HUES48 (cell line): ENCODE data around the gene PTPRD.

Experiments
- H3K27ac ChIP-seq: one replicate; pipeline ENCODE4 v1.7.0; 2013; ENCODE audit warnings: low read depth, low read length, inconsistent platforms
- H3K27me3 ChIP-seq: 2 replicates; pipeline ENCODE4 v1.6.1; 2013; ENCODE audit warnings: mild to moderate bottlenecking, low read length; ENCODE audit not compliant: control insufficient read depth, insufficient read depth
- H3K36me3 ChIP-seq: 2 replicates; pipeline ENCODE4 v1.6.1; 2013; ENCODE audit warnings: low read length; ENCODE audit not compliant: control insufficient read depth, insufficient read depth
- H3K4me1 ChIP-seq: 2 replicates; pipeline ENCODE4 v1.6.1; 2013; ENCODE audit warnings: mild to moderate bottlenecking, low read length; ENCODE audit not compliant: control insufficient read depth, insufficient read depth
- H3K4me3 ChIP-seq: 2 replicates; pipeline ENCODE4 v1.5.1; 2013; ENCODE audit warnings: mild to moderate bottlenecking, low read depth, low read length
- H3K9ac ChIP-seq: 2 replicates; pipeline ENCODE4 v1.6.1; 2013; ENCODE audit warnings: mild to moderate bottlenecking, low read depth, low read length, moderate library complexity
- H3K9me3 ChIP-seq: 2 replicates; pipeline ENCODE4 v1.6.1; 2013; ENCODE audit warnings: low read length; ENCODE audit not compliant: control insufficient read depth, insufficient read depth

Gene PTPRD

DNA sequence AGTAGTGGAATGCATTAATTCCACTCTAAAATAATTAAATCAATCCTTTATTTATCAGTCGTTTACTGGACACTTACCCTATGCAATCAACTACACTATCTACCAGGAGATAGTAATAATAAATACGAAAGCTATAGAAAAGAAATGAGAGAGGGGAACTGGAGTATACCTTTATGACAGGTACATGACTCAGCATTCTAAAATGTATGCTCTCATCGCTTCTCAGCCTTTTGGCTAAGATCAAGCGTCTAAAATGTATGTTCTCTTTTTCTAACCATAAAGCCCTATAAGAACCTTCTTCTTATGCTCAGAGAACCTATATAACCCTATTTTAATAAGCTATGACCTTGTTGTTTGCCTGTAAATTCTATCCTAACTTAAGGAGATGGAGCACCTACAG is 2059.4 kb downstream of the PTPRD start:
- Histone ChIP-seq H3K4me1 (no peaks in the 10 kb centered on the region), H3K9ac (no peak overlapping the region), H3K27ac (no peak overlapping the region), H3K4me3 (no peak overlapping the region), H3K36me3 (no peaks in the 10 kb centered on the region), H3K27me3 (no peaks in the 10 kb centered on the region), H3K9me3 (no peaks in the 10 kb centered on the region)

DNA sequence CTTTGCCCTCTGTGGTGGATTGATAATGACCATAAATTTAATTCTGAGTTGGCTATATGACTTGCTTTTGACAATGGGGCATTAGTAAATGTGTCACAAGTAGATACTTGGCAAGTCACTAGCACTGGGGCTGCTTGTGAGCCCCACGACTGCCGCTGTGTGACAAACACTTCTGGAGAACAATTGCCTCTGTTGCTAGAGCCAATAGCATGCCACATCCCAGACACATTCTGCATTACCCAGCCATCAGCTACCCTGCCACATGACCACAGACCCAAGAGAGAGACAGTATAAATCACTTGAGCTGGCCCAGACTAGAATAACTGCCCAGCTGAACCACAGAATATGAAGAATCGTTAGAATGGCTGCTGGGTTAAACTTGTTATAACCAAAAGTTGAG is 2060.1 kb downstream of the PTPRD start:
- Histone ChIP-seq H3K36me3 (no peaks in the 10 kb centered on the region), H3K9ac (no peak overlapping the region), H3K4me1 (no peaks in the 10 kb centered on the region), H3K27ac (no peak overlapping the region), H3K9me3 (no peaks in the 10 kb centered on the region), H3K27me3 (no peaks in the 10 kb centered on the region), H3K4me3 (no peak overlapping the region)

DNA sequence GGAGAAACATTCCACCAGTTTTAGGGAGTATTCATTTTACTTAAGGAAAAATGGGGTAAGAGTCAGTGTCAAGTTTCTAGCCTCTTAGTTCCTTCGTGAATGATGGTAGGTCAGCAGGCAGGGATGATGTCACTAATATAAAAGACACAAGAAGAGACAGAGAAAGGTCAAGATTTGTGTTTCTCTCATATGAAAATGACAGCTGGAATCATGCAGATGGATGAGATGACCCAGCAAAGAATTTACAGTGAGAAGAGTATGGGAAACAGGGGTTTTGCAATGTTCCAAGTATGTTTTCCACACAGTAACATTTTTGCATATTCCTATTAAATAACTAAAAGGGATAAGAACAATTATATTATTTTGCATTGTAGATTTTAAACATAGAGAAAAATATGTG is 2063.6 kb downstream of the PTPRD start:
- no peaks in the 10 kb centered on the region for H3K9me3 ChIP-seq
- no peaks in the 10 kb centered on the region for H3K27me3 ChIP-seq
- H3K9ac ChIP-seq: no peak overlapping the region

DNA sequence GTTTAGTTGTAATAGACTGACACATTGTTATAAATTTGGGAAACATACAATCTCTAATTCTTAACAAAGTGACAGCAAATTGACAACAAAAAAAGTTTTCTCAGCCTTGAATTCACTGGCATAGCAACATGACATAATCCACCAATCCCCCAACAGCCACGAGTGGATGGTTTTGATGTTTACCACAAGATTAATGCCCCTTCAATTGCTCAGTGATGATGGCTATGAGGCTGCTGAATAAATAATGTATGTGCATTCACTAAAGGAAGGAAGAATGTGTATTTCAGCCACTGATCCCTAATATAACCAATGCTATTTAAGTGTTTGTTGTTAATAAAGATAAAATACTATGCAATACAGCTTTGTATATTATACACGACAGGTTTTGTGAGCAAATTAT is 2069.6 kb downstream of the PTPRD start:
- H3K36me3 ChIP-seq: no peaks in the 10 kb centered on the region
- no peak overlapping the region for H3K9ac ChIP-seq
- H3K4me1 ChIP-seq: no peaks in the 10 kb centered on the region
- no peak overlapping the region for H3K4me3 ChIP-seq
- H3K9me3 ChIP-seq: no peaks in the 10 kb centered on the region
- H3K27ac ChIP-seq: no peak overlapping the region
- H3K27me3 ChIP-seq: no peaks in the 10 kb centered on the region

More for the DNA sequence above, 2063.6 kb downstream of the PTPRD start:
- no peak overlapping the region for H3K27ac ChIP-seq
- no peaks in the 10 kb centered on the region for H3K4me1 ChIP-seq
- no peak overlapping the region for H3K4me3 ChIP-seq
- H3K36me3 ChIP-seq: no peaks in the 10 kb centered on the region

DNA sequence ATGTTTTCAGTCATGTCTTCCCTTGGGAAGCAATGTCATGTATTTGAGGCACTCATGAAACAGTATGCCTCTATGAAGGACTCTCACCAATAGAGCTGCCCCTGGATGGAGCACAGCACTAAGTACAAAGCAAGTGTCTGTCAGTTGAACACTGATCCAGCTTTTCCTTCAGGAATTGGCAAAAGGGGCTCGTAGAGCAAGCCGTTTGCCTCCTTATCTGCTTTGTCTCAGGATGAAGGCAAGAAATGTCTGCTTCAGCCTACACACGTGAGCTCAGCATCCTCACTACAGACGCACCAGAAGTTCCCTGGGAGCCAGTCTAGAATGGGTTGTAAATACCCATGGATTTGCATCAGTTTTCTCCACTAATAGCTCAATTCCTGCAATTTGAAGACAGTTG is 2070.3 kb downstream of the PTPRD start:
- H3K9me3 ChIP-seq: no peaks in the 10 kb centered on the region
- no peak overlapping the region for H3K4me3 ChIP-seq
- H3K36me3 ChIP-seq: no peaks in the 10 kb centered on the region
- no peaks in the 10 kb centered on the region for H3K27me3 ChIP-seq
- H3K9ac ChIP-seq: no peak overlapping the region
- no peaks in the 10 kb centered on the region for H3K4me1 ChIP-seq
- no peak overlapping the region for H3K27ac ChIP-seq

DNA sequence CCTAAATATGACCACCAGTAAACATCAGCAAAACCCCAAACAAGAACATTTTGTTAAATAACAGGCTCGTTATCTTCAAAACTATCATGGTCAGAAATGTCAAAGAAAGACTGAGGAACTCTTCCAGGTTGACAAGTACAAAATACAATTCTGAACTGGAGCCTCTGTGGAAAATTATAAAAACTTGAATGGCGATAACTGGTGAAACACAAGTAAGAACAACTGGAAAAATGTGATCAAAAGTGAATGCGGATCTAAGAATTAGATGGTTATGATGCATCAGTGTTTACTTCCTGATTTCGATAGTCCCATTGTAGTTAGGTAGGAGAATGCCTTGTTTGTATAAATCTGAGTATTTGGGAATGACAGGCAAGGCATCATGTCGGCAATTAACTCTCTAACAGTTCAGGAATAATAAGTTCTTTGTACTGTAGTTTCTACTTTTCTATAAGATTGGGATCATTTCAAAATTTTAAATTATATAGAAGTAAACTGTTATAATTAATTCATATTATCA is 2073.1 kb downstream of the PTPRD start:
- no peak overlapping the region for H3K4me3 ChIP-seq
- H3K9me3 ChIP-seq: no peaks in the 10 kb centered on the region
- H3K36me3 ChIP-seq: no peaks in the 10 kb centered on the region
- no peak overlapping the region for H3K9ac ChIP-seq
- no peaks in the 10 kb centered on the region for H3K27me3 ChIP-seq
- no peak overlapping the region for H3K27ac ChIP-seq
- H3K4me1 ChIP-seq: peaks cover 5% of the 10 kb centered on the region; the same call in 1 of the 2 replicates

DNA sequence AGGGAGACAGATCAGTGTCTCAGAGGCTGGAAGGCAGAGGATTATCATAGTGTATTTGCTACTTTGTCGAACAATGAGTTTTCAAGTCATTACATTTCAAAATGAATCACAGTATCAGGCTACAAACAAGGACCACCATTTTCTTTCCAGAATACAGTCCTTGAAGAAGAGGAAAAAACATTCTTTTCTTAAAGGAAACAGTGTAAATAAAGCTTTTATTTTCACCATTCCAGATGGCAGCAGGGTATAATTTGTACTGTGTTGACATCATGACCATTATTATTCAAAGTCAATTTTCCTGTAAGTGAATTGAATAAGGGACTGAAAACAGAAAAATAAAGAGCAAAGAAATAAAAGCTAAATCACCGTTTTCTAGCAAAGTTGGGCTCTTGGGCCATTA is 2076.0 kb downstream of the PTPRD start:
- Histone ChIP-seq H3K9ac (no peak overlapping the region), H3K27me3 (no peaks in the 10 kb centered on the region), H3K9me3 (no peaks in the 10 kb centered on the region), H3K27ac (no peak overlapping the region), H3K36me3 (no peaks in the 10 kb centered on the region), H3K4me3 (no peak overlapping the region), H3K4me1 (peaks cover 10% of the 10 kb centered on the region; the same call in 1 of the 2 replicates)

DNA sequence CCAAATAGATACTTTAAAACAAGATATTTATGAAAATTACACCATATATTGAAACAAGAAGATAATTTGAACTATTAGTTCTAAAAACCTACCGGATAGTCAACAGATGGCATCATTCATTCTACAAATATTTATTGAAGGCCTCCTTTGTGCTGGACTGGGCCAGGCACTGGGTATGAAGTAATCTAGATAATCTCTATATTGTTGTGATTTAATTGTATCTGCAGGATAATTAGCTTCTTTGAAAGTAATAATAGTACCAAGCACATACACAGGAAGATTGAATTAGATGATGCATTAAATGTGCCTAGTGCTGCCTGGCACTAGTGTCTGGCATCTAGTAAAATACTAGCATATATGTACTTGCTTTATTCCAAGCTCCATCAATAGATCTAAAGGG is 2078.0 kb downstream of the PTPRD start:
- Histone ChIP-seq H3K4me1 (peaks cover 16% of the 10 kb centered on the region; the same call in 1 of the 2 replicates), H3K4me3 (no peak overlapping the region), H3K9me3 (no peaks in the 10 kb centered on the region), H3K9ac (no peak overlapping the region), H3K27ac (no peak overlapping the region), H3K36me3 (no peaks in the 10 kb centered on the region), H3K27me3 (no peaks in the 10 kb centered on the region)

DNA sequence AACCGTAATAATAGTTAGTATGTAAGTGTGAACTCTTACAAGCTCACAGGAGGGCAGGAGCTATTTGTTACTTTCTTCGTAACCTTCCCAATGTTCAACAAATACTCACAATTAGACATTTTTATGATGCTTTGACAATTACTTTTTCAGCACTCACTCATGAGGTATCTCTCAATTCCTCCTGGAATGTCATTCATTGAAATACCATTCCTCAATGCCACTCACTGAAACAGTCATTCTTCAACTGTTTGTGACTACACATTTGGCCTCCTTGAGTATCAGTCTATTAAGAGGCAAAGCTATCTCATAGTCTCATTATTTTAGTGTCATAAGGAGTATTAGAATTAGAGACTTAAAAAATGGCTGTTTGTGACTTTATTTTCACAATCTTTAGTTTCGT is 2079.1 kb downstream of the PTPRD start:
- Histone ChIP-seq H3K4me1 (peaks cover 16% of the 10 kb centered on the region; the same call in 1 of the 2 replicates), H3K27ac (no peak overlapping the region), H3K27me3 (no peaks in the 10 kb centered on the region), H3K4me3 (no peak overlapping the region), H3K36me3 (no peaks in the 10 kb centered on the region), H3K9me3 (no peaks in the 10 kb centered on the region), H3K9ac (no peak overlapping the region)

DNA sequence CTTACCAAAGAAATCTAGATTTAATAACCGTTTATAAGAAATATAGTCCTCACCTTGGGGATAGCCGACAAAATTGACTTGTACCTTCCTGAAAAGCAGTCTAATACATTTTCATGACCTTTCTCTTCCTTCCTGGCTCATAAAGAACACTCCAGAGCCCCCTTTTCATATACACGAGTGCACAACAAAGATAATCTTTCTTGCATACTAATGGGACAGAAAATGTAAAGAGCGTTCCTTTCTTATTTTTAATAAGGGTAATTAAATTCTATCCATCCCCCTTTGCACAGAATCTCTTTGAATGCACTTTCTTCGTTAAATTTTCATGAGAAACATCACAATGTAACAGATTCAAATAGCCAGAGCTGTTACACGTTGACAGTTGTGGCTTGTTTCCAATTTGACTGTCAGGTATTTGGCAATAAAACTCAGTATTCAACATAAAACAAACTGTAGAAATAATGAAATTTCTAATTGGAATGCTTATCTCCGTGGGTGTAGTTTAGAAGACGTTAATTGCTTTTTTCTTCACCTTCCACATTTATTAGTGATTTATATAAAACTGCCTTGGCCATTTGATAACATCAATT is 2080.9 kb downstream of the PTPRD start:
- no peak overlapping the region for H3K27ac ChIP-seq
- no peaks in the 10 kb centered on the region for H3K36me3 ChIP-seq
- H3K4me1 ChIP-seq: peaks cover 14% of the 10 kb centered on the region; the same call in 1 of the 2 replicates
- H3K9me3 ChIP-seq: no peaks in the 10 kb centered on the region
- no peaks in the 10 kb centered on the region for H3K27me3 ChIP-seq
- no peak overlapping the region for H3K9ac ChIP-seq
- H3K4me3 ChIP-seq: no peak overlapping the region

DNA sequence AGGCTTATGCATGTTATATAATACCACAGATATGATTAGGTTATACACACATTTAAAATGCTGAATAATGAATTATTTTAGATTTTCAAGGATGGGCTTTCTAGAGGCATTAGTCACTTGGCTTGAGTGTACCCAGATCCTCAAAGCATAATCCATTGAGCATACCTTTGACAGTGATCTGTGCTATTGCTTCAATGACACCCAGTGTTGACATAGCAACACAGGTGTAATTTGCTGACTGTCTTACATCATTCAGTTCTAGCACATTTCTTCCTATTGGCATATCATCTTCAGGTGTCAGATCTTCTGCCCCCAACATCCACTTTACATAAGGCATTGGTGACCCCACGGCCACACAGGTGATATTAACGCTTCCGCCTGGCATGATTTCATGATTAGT is 2091.7 kb downstream of the PTPRD start:
- no peaks in the 10 kb centered on the region for H3K36me3 ChIP-seq

More for the DNA sequence above, 2091.7 kb downstream of the PTPRD start:
- H3K4me3 ChIP-seq: no peak overlapping the region
- peaks cover 6% of the 10 kb centered on the region; the same call in 1 of the 2 replicates for H3K4me1 ChIP-seq
- no peaks in the 10 kb centered on the region for H3K9me3 ChIP-seq
- H3K27ac ChIP-seq: no peak overlapping the region
- H3K9ac ChIP-seq: no peak overlapping the region
- no peaks in the 10 kb centered on the region for H3K27me3 ChIP-seq
